Tibial nerve (tissue), 4 donors: ENCODE data around the gene AHR. TPM values are rescaled to one million over a fixed set of nuclear protein-coding genes. Genes with fewer than 3 reads are reported as not detected.

Experiments used
- DNase-seq, 2 donors: peaks; one replicate each; pipeline ENCODE4 v3.0.0-alpha.2; 2019; ENCODE audit warnings: low spot score in 2 of 2
- H3K27ac ChIP-seq, 4 donors: fragments of 200-600 bp; sonication (generic) in 3 of 4; one replicate each; pipeline ENCODE4 v1.5.1; 2017 to 2019; ENCODE audit warnings: mild to moderate bottlenecking in 1 of 4
- H3K27me3 ChIP-seq, 2 donors: fragments of 200-600 bp; sonication (generic) in 1 of 2; one replicate each; pipeline versions ENCODE4 v1.5.1 to v1.6.0; 2017 to 2019
- H3K36me3 ChIP-seq, 3 donors: fragments of 200-600 bp; sonication (generic); one replicate each; pipeline ENCODE4 v1.5.1; 2018 to 2019
- H3K4me1 ChIP-seq, 4 donors: fragments of 200-600 bp; sonication (generic) in 3 of 4; one replicate each; pipeline ENCODE4 v1.5.1; 2017 to 2019
- H3K4me3 ChIP-seq, 4 donors: fragments of 200-600 bp; sonication (generic) in 3 of 4; one replicate each; pipeline ENCODE4 v1.5.1; 2017 to 2019; ENCODE audit warnings: mild to moderate bottlenecking in 1 of 4, moderate library complexity in 1 of 4
- H3K9me3 ChIP-seq, 4 donors: fragments of 200-600 bp; sonication (generic) in 3 of 4; one replicate each; pipeline ENCODE4 v1.5.1; 2017 to 2019
- CTCF ChIP-seq, 5 experiments: fragments of 200-600 bp in 3 of 5; fragments of 450-650 bp in 2 of 5; sonication (generic) in 3 of 5; IDR thresholded peaks; one replicate each; pipeline ENCODE4 v1.5.1; 2016 to 2019; ENCODE audit warnings: antibody characterized with exemption in 5 of 5, mild to moderate bottlenecking in 3 of 5, moderate library complexity in 2 of 5
- EP300 ChIP-seq, 2 donors: sonication (generic); formaldehyde crosslinking; IDR thresholded peaks; one replicate each; pipeline ENCODE4 v1.6.1; 2017; ENCODE audit warnings: antibody characterized with exemption in 2 of 2, mild to moderate bottlenecking in 1 of 2
- POLR2A ChIP-seq, 2 donors: fragments of 450-650 bp; IDR thresholded peaks; one replicate each; pipeline ENCODE4 v1.6.1; 2017; ENCODE audit warnings: antibody characterized with exemption in 2 of 2, mild to moderate bottlenecking in 2 of 2, moderate library complexity in 2 of 2
- WGBS, 2 donors: methylation state at CpG; one replicate each; pipeline ENCODE4 v1.1.5; 2018; 5-methylcytosine and 5-hydroxymethylcytosine counted together
- total RNA-seq, 4 donors: library from RNA; depleted of rRNA; stranded (reverse); fragments of >200 nt; gene quantifications; one replicate each; pipeline ENCODE4 v1.1.0, GENCODE V29; 2016

Gene AHR
- total RNA-seq, 4 donors from 2014 or later, result 188 to 372 (median 296) TPM

DNA sequence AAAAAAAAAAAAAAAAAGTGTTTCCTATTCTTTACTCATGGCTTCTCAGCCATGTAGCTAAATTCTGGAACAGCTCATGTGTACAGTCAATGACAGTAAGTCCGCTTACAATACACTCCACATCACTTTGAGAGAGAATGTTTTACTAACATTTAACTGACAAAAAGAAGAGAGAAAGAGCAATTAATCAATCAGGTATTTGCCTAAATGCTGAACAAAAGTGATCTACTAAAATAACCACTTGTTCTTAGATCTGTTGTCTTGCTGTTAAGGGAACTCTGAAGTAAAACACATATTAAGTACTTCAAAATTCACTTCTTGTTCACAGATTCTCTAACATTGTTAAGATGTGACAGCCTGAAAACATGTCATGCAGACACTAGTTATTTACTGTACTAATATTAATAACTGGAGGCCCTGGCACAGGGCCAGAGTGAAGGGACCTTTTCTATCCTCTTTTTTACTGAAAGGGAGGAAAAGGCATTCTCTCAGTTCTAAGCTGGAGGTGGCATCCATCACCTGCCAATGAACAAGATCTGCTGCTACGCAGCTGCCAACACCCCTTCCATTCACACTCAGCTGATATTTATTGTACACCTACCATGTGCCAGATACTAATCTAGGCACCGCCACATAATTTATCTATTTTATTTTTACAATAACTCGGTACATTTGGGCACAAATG lies 72.6 kb downstream of the AHR start:
- H3K4me3 ChIP-seq, result no peak overlapping the region
- H3K36me3 ChIP-seq, result no peaks in the 10 kb centered on the region
- TF ChIP-seq CTCF (IDR thresholded peaks at IDR 0.05) (no peak), EP300 (IDR thresholded peaks at IDR 0.05) (no peak), POLR2A (IDR thresholded peaks at IDR 0.05) (no peak)
- DNase-seq, result no peak
- no peaks in the 10 kb centered on the region for H3K27me3 ChIP-seq
- 86 to 89% methylated on average over 4 of the region's 4 CpGs for WGBS, 2 donors
- H3K9me3 ChIP-seq, result no peaks in the 10 kb centered on the region
- H3K4me1 ChIP-seq, result peaks cover 0 to 54% (median 31%) of the 10 kb centered on the region in 4 donors
- H3K27ac ChIP-seq, result peak overlapping the region in 3 of 4 donors; percentile 17 to 84 (median 57)

DNA sequence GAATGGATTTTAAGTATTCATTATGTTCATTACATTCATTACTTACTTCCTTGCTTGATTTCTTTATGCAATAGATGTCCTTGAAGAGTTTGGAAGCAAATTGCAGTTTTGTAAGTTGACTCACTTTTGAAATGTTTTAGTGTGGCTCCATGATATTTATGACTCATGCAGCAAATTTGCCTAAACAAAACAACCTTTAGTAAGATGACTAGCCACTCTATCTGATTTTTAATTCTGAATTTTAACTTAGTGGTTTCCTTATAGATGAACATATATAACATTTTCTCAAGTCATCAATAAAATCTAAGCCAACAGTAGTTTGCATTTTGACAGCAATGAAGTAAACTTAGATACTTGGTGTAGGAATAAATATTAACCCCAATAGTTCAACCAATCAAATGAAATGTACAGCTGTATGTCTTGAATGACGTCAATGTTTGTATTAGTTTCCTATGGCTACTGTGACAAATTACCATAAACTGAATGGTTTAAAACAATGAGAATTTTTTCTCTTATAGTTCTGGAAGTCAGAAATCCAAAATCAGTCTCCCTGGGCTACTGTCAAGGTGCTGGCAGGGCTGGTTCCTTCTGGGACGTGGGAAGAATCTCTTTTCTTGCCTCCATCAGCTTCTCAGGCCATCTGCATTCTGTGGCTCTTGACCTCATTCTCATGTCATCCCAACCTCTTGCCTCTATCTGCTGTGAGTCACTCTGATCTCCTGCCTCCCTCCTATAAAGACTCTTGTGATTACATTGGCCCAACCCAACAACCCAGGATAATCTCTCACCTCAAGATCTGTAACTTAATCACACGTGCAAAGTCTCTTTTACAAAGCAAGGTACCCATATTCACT lies 73.4 kb downstream of the AHR start:
- WGBS, 2 donors, result 63 to 68% methylated on average over 3 of the region's 3 CpGs
- no peak overlapping the region for H3K4me3 ChIP-seq
- H3K27ac ChIP-seq, result peak overlapping the region in 2 of 4 donors; percentile 60 to 84

DNA sequence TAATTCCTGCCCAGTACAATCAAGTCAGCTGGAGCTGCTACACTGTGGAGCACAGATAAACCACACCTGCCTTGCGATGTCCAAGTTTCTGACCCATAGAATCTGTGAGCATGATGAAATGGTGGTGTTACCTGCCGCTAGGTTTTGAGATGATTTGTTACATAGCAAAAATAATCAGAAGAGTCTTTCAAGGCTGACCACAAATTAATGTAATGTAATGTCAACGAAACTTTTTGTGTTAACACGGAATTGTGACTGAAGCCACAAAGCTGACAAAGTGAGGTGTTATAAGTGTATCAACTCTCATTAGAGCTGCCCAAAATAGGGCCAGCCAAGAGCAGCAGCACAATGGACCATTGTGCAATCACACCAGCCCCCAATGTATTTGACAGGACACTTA lies 75.7 kb downstream of the AHR start:
- DNase-seq, result no peak
- Histone ChIP-seq H3K36me3 (no peaks in the 10 kb centered on the region), H3K4me1 (peaks cover 0 to 45% (median 27%) of the 10 kb centered on the region in 4 donors), H3K27ac (peak overlapping the region in 1 of 4 donors; percentile 8), H3K4me3 (no peak overlapping the region), H3K9me3 (no peaks in the 10 kb centered on the region), H3K27me3 (no peaks in the 10 kb centered on the region)
- 87 to 96% methylated on average over 4 of the region's 4 CpGs for WGBS, 2 donors
- no peak for TF ChIP-seq CTCF (IDR thresholded peaks at IDR 0.05)
- no peak for TF ChIP-seq EP300 (IDR thresholded peaks at IDR 0.05)
- no peak for TF ChIP-seq POLR2A (IDR thresholded peaks at IDR 0.05)

More for the DNA sequence above, 73.4 kb downstream of the AHR start:
- no peak for DNase-seq
- no peak for TF ChIP-seq CTCF (IDR thresholded peaks at IDR 0.05)
- peak in 1 of 2 donors; percentile 61 for TF ChIP-seq EP300 (IDR thresholded peaks at IDR 0.05)
- TF ChIP-seq POLR2A (IDR thresholded peaks at IDR 0.05), result no peak
- H3K9me3 ChIP-seq, result no peaks in the 10 kb centered on the region
- H3K36me3 ChIP-seq, result no peaks in the 10 kb centered on the region
- H3K4me1 ChIP-seq, result peaks cover 0 to 54% (median 31%) of the 10 kb centered on the region in 4 donors
- H3K27me3 ChIP-seq, result no peaks in the 10 kb centered on the region

- peaks cover 0 to 40% (median 25%) of the 10 kb centered on the region in 4 donors for H3K4me1 ChIP-seq
- no peak for DNase-seq
- no peaks in the 10 kb centered on the region for H3K9me3 ChIP-seq
- H3K27me3 ChIP-seq, result no peaks in the 10 kb centered on the region
- no peak for TF ChIP-seq EP300 (IDR thresholded peaks at IDR 0.05)
- TF ChIP-seq POLR2A (IDR thresholded peaks at IDR 0.05), result no peak
- no peak for TF ChIP-seq CTCF (IDR thresholded peaks at IDR 0.05)
- peak overlapping the region in 1 of 4 donors; percentile 29 for H3K27ac ChIP-seq
- H3K36me3 ChIP-seq, result no peaks in the 10 kb centered on the region
- H3K4me3 ChIP-seq, result no peak overlapping the region
- WGBS, 2 donors, result 59 to 70% methylated on average over 5 of the region's 5 CpGs
Measured at GRCh38 chr7:17374654-17375053, 76.2 kb downstream of the AHR start.

- no peaks in the 10 kb centered on the region for H3K27me3 ChIP-seq
- TF ChIP-seq CTCF (IDR thresholded peaks at IDR 0.05) (no peak), POLR2A (IDR thresholded peaks at IDR 0.05) (no peak), EP300 (IDR thresholded peaks at IDR 0.05) (no peak)
- H3K4me1 ChIP-seq, result peaks cover 0 to 21% (median 8%) of the 10 kb centered on the region in 4 donors
- no peaks in the 10 kb centered on the region for H3K36me3 ChIP-seq
- no peak for DNase-seq
- H3K27ac ChIP-seq, result no peak overlapping the region
- H3K4me3 ChIP-seq, result no peak overlapping the region
- no peaks in the 10 kb centered on the region for H3K9me3 ChIP-seq
- WGBS, 2 donors, result 81 to 87% methylated on average over 1 of the region's 1 CpG
Measured at GRCh38 chr7:17376595-17376994, 78.1 kb downstream of the AHR start.
